ENCODE results near the gene NMRK2. TPM values are rescaled to one million over a fixed set of nuclear protein-coding genes. Genes with fewer than 3 reads are reported as not detected.
A peak's percentile ranks its signal among the peaks of the same experiment; 100 is the strongest.

Gene NMRK2
- total and polyA plus RNA-seq, 2 of the 13 experiments (the other 11 are each of a cell fraction or from before 2014, with no cell fraction given): not detected

DNA sequence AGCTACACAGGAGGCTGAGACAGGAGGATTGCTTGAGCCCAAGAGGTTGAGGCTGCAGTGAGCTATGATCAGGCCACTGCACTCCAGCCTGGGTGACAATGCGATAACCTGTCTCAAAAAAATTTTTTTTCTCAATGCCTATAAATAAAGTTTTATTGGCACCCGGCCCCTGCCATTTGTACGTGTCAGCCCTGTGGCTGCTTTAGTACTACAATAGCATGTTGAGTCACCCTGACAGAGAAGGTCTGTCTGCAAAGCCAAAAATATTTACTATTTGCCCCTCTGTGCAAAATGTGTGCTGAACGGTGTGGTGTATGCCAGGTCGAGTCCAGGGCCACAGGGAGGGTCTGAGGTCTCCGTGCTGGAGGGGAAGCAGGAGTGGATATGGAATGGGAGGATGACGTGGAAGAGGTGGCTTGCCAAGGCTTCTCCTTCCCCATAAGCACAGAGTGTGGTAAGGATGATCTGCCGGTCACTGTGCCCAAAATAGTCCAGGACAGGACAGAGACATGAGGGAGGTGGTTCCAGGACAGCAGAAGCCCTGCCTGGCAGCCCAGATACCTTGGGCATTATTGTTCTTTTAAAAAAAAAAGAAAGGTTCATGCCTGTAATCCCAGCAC, 10.0 kb downstream of the NMRK2 start:
- BruUV-seq (replicated peaks): no TSS peak
- POLR2A ChIA-PET: no interaction called here

More for the DNA sequence above, 10.0 kb downstream of the NMRK2 start:
- H3K27ac ChIP-seq (ENCODE audit: extremely low read length, insufficient read depth, low read length): no peak overlapping the region
- intact Hi-C loops (cut with micrococcal nuclease; ENCODE audit: unreplicated experiment) (no loop called here), in situ Hi-C loops (cut with HindIII; ENCODE audit: extremely low pct_ligation_motif_present, low pct_unique_long_range_greater_than_20kb) (no loop called here)
- no peak overlapping the region for H3K4me2 ChIP-seq (ENCODE audit: low read depth, low read length)
- 18% methylated on average over 8 of the region's 8 CpGs for WGBS (ENCODE audit: low lambda C conversion rate)
- H3K79me2 ChIP-seq (ENCODE audit: insufficient read depth, low read length): no peaks in the 10 kb centered on the region
- TF ChIP-seq ZBTB40 (IDR thresholded peaks at IDR 0.05) (peak; percentile 82), ZBTB40 (CRISPR knock-in tag; IDR thresholded peaks at IDR 0.05) (peak; percentile 98), ASH2L (IDR thresholded peaks at IDR 0.05; ENCODE audit: insufficient read length, low read depth, low read length) (no peak)
- ATAC-seq (no peak), FAIRE-seq (no peak), DNase-seq (ENCODE audit: low spot score) (no peak)
- H3K9ac ChIP-seq (ENCODE audit: insufficient read depth, low read depth, low read length): no peak overlapping the region
- no peak overlapping the region for H2AFZ ChIP-seq (ENCODE audit: low read length)
- no peaks in the 10 kb centered on the region for H3K9me3 ChIP-seq (ENCODE audit: low read length)
- H4K20me1 ChIP-seq (ENCODE audit: insufficient read depth, low read length): no peaks in the 10 kb centered on the region
- no peaks in the 10 kb centered on the region for H3K36me3 ChIP-seq (replicated peaks in 1 of 2; ENCODE audit: control insufficient read depth in 1 of 2, insufficient read depth in 2 of 2, low read length in 2 of 2)
- no peaks in the 10 kb centered on the region for H3K4me1 ChIP-seq (ENCODE audit: insufficient read depth, low read length)
- H3K4me3 ChIP-seq (replicated peaks in 1 of 3; ENCODE audit: insufficient read depth in 1 of 3, low read depth in 2 of 3, low read length in 3 of 3): no peak overlapping the region
- 0 out of 5 replicates have a peak, but pooled peaks cover 0 to 4% of the 10 kb centered on the region in 2 experiments for H3K27me3 ChIP-seq (ENCODE audit: control insufficient read depth in 1 of 2, insufficient read depth in 2 of 2, low read length in 2 of 2)
- CTCF ChIA-PET (ENCODE audit: low intra/inter-chr PET ratio, low total read pairs): no interaction called here
